Sigmoid colon (tissue), 7 donors: ENCODE results near the gene SGSM1. TPM values are rescaled to one million over a fixed set of nuclear protein-coding genes. Genes with fewer than 3 reads are reported as not detected.
A peak's percentile ranks its signal among the peaks of the same experiment; 100 is the strongest.

Experiments used
- DNase-seq: peaks from one replicate; pipeline ENCODE4 v3.0.0-alpha.2; 2019
- H3K27ac ChIP-seq, 4 donors: fragments of 200-600 bp; sonication (generic); one replicate each; pipeline ENCODE4 v1.5.1; 2016 to 2019; ENCODE audit warnings: mild to moderate bottlenecking in 1 of 4
- H3K27me3 ChIP-seq, 3 donors: fragments of 200-600 bp; sonication (generic); one replicate each; pipeline ENCODE4 v1.5.1; 2019; ENCODE audit warnings: mild to moderate bottlenecking in 1 of 3
- H3K36me3 ChIP-seq, 4 donors: fragments of 200-600 bp; sonication (generic); one replicate each; pipeline ENCODE4 v1.5.1; 2016 to 2019
- H3K4me1 ChIP-seq, 4 donors: fragments of 200-600 bp; sonication (generic); one replicate each; pipeline ENCODE4 v1.5.1; 2017 to 2019
- H3K4me3 ChIP-seq, 4 donors: fragments of 200-600 bp; sonication (generic); one replicate each; pipeline ENCODE4 v1.5.1; 2017 to 2019; ENCODE audit warnings: mild to moderate bottlenecking in 2 of 4, moderate library complexity in 1 of 4
- H3K9me3 ChIP-seq, 4 donors: fragments of 200-600 bp in 3 of 4; sonication (generic) in 3 of 4; one replicate each; pipeline versions ENCODE4 v1.5.1 to v1.6.1; 2013 to 2019
- EP300 ChIP-seq, 4 donors: sonication (generic); formaldehyde crosslinking; IDR thresholded peaks; one replicate each; pipeline ENCODE4 v1.6.1; 2017; ENCODE audit warnings: antibody characterized with exemption in 4 of 4
- POLR2A ChIP-seq, 2 donors: fragments of 450-650 bp; IDR thresholded peaks; one replicate each; pipeline ENCODE4 v1.6.1; 2016; ENCODE audit warnings: antibody characterized with exemption in 2 of 2, mild to moderate bottlenecking in 2 of 2, moderate library complexity in 2 of 2
- POLR2AphosphoS5 ChIP-seq, 4 donors: sonication (generic); formaldehyde crosslinking; IDR thresholded peaks; one replicate each; pipeline ENCODE4 v1.6.1; 2017; ENCODE audit warnings: antibody characterized with exemption in 4 of 4
- WGBS, 2 donors: extraction: QIAGEN DNeasy Blood & Tissue Kit; methylation state at CpG; one replicate each; pipeline ENCODE4 v1.1.7; 2013; 5-methylcytosine and 5-hydroxymethylcytosine counted together
- intact Hi-C: fragments of 100-400 bp; cut with DNase I; formaldehyde crosslinking; loops from one replicate; pipeline ENCODE4 v1.15.1; 2023
- polyA plus RNA-seq, 3 donors: library from polyadenylated mRNA; stranded (reverse); fragments of 200-250 nt; gene quantifications; one replicate each; pipeline ENCODE4 v1.2.3, GENCODE V29; 2013
- total RNA-seq, 4 donors: library from RNA; depleted of rRNA; stranded (reverse); fragments of >200 nt; gene quantifications; one replicate each; pipeline ENCODE4 v1.1.0, GENCODE V29; 2016
- TF ChIP-seq, protein P1 (sequence below), 4 experiments: fragments of 450-650 bp in 3 of 4; fragments of 200-600 bp in 1 of 4; IDR thresholded peaks; one replicate each; pipeline ENCODE4 v1.5.1; 2016 to 2019; ENCODE audit warnings: antibody characterized with exemption in 4 of 4, mild to moderate bottlenecking in 3 of 4, moderate library complexity in 2 of 4
- donor health status: healthy with polysubstance abuse.
- donor health status: Bipolar disorder and iron deficiency.
- donor health status: healthy.

SGSM1 gene
- total and polyA plus RNA-seq, 7 donors = 0.46 to 3.6 (median 2.3) TPM

- DNase-seq = no peak
- Histone ChIP-seq H3K9me3 (no peaks in the 10 kb centered on the region), H3K4me1 (no peaks in the 10 kb centered on the region), H3K4me3 (no peak overlapping the region), H3K27ac (no peak overlapping the region), H3K36me3 (no peaks in the 10 kb centered on the region), H3K27me3 (peaks cover 0 to 17% (median 0%) of the 10 kb centered on the region in 3 donors)
- intact Hi-C loops = no loop called here
- 91 to 93% methylated on average over 10 of the region's 10 CpGs for WGBS, 2 donors
- TF ChIP-seq EP300 (IDR thresholded peaks at IDR 0.05) = no peak
- TF ChIP-seq POLR2A (IDR thresholded peaks at IDR 0.05) = no peak
These were observed 43.9 kb upstream of the SGSM1 start for GRCh38 chr22:24761888-24762675.

GRCh38 chr22:24763872-24764485 is 42.0 kb upstream of the SGSM1 start:
- no peaks in the 10 kb centered on the region for H3K36me3 ChIP-seq
- no peaks in the 10 kb centered on the region for H3K4me1 ChIP-seq
- no peaks in the 10 kb centered on the region for H3K9me3 ChIP-seq
- intact Hi-C loops = no loop called here
- H3K27me3 ChIP-seq = peaks cover 0 to 10% (median 0%) of the 10 kb centered on the region in 3 donors
- DNase-seq = no peak
- 79 to 86% methylated on average over 38 of the region's 38 CpGs for WGBS, 2 donors
- H3K27ac ChIP-seq = no peak overlapping the region
- TF ChIP-seq POLR2A (IDR thresholded peaks at IDR 0.05) (no peak), EP300 (IDR thresholded peaks at IDR 0.05) (no peak), POLR2AphosphoS5 (IDR thresholded peaks at IDR 0.05) (no peak)
- TF ChIP-seq, protein P1, sequence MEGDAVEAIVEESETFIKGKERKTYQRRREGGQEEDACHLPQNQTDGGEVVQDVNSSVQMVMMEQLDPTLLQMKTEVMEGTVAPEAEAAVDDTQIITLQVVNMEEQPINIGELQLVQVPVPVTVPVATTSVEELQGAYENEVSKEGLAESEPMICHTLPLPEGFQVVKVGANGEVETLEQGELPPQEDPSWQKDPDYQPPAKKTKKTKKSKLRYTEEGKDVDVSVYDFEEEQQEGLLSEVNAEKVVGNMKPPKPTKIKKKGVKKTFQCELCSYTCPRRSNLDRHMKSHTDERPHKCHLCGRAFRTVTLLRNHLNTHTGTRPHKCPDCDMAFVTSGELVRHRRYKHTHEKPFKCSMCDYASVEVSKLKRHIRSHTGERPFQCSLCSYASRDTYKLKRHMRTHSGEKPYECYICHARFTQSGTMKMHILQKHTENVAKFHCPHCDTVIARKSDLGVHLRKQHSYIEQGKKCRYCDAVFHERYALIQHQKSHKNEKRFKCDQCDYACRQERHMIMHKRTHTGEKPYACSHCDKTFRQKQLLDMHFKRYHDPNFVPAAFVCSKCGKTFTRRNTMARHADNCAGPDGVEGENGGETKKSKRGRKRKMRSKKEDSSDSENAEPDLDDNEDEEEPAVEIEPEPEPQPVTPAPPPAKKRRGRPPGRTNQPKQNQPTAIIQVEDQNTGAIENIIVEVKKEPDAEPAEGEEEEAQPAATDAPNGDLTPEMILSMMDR (IDR thresholded peaks at IDR 0.05) = no peak
- no peak overlapping the region for H3K4me3 ChIP-seq

- no peaks in the 10 kb centered on the region for H3K9me3 ChIP-seq
- TF ChIP-seq POLR2AphosphoS5 (IDR thresholded peaks at IDR 0.05) (no peak), EP300 (IDR thresholded peaks at IDR 0.05) (no peak), POLR2A (IDR thresholded peaks at IDR 0.05) (no peak)
- TF ChIP-seq, protein P1 (IDR thresholded peaks at IDR 0.05) = no peak
- 55 to 61% methylated on average over 5 of the region's 5 CpGs for WGBS, 2 donors
- H3K27ac ChIP-seq = no peak overlapping the region
- peaks cover 0 to 9% (median 0%) of the 10 kb centered on the region in 3 donors for H3K27me3 ChIP-seq
- no peaks in the 10 kb centered on the region for H3K36me3 ChIP-seq
- no peak for DNase-seq
- intact Hi-C loops = loop anchor here (5.0 kb wide), 2 partner anchors 37 to 72 kb away; no protein-coding TSS in a partner anchor
- no peak overlapping the region for H3K4me3 ChIP-seq
- no peaks in the 10 kb centered on the region for H3K4me1 ChIP-seq
These were observed 40.8 kb upstream of the SGSM1 start for GRCh38 chr22:24765166-24765565.

- 37 to 48% methylated on average over 8 of the region's 8 CpGs for WGBS, 2 donors
- DNase-seq = peak; percentile 70
- Histone ChIP-seq H3K27ac (no peak overlapping the region), H3K4me3 (no peak overlapping the region), H3K9me3 (no peaks in the 10 kb centered on the region), H3K36me3 (no peaks in the 10 kb centered on the region), H3K27me3 (peaks cover 0 to 9% (median 0%) of the 10 kb centered on the region in 3 donors), H3K4me1 (no peaks in the 10 kb centered on the region)
- intact Hi-C loops = loop anchor here (2.0 to 5.0 kb wide), 3 partner anchors 34 to 82 kb away; no protein-coding TSS in a partner anchor
- TF ChIP-seq, protein P1 (IDR thresholded peaks at IDR 0.05) = peak; percentile 55 to 67 (median 64)
- no peak for TF ChIP-seq POLR2A (IDR thresholded peaks at IDR 0.05)
These were observed 37.3 kb upstream of the SGSM1 start for GRCh38 chr22:24768537-24769374.
